ENCODE results near the gene ERLIN1.
A peak's percentile ranks its signal among the peaks of the same experiment; 100 is the strongest.

The ERLIN1 gene

GRCh38 chr10:100185364-100186252 is at the start of gene ERLIN1:
Gene ERLIN1 (minus strand): TSS chr10:100186029. CDS start chr10:100185626, 403 bp downstream.
- Histone ChIP-seq H3K9me3 (ENCODE audit: control insufficient read depth, insufficient read depth, low read length) (no peaks in the 10 kb centered on the region), H3K27ac (ENCODE audit: low read length) (no peak within 1 kb of the TSS), H3K36me3 (ENCODE audit: control insufficient read depth, insufficient read depth, low read length) (no peaks in the 10 kb centered on the region), H3K4me1 (ENCODE audit: control insufficient read depth, insufficient read depth, low read length) (peaks cover 2% of the 10 kb centered on the region), H3K4me3 (ENCODE audit: low read length) (peak within 1 kb of the TSS; percentile 75), H3K27me3 (ENCODE audit: control insufficient read depth, insufficient read depth, low read length) (no peaks in the 10 kb centered on the region)
- peak; percentile 73 for DNase-seq (ENCODE audit: low read depth, low spot score)
- WGBS (ENCODE audit: insufficient coverage, insufficient read length): no CpG with 5 or more reads among the region's 65 CpGs

DNA sequence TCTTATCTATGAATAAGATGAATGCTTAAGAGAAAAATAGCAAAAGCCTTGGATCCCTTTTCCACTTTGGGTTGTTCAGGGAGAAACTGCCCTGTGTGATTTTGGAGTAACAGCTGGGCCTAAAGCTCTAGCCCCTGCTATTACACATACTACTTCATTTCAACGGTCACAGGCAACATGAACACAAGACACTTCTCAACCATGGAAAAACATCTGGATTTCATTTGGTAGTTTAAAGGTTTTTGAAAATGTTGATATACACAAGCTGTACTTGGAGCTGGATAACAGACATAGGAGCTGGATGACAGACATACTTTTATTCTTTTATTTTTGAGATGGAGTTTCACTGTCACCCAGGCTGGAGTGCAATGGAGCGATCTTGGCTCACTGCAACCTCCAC is 46.3 kb upstream of the ERLIN1 start:
- Histone ChIP-seq H3K4me1 (ENCODE audit: control insufficient read depth, insufficient read depth, low read length) (no peaks in the 10 kb centered on the region), H3K4me3 (ENCODE audit: low read length) (no peak overlapping the region), H3K27ac (ENCODE audit: low read length) (no peak overlapping the region), H3K27me3 (ENCODE audit: control insufficient read depth, insufficient read depth, low read length) (no peaks in the 10 kb centered on the region), H3K36me3 (ENCODE audit: control insufficient read depth, insufficient read depth, low read length) (no peaks in the 10 kb centered on the region), H3K9me3 (ENCODE audit: control insufficient read depth, insufficient read depth, low read length) (no peaks in the 10 kb centered on the region)
- DNase-seq (ENCODE audit: low read depth, low spot score): no peak
- no CpG with 5 or more reads among the region's 2 CpGs for WGBS (ENCODE audit: insufficient coverage, insufficient read length)

DNA sequence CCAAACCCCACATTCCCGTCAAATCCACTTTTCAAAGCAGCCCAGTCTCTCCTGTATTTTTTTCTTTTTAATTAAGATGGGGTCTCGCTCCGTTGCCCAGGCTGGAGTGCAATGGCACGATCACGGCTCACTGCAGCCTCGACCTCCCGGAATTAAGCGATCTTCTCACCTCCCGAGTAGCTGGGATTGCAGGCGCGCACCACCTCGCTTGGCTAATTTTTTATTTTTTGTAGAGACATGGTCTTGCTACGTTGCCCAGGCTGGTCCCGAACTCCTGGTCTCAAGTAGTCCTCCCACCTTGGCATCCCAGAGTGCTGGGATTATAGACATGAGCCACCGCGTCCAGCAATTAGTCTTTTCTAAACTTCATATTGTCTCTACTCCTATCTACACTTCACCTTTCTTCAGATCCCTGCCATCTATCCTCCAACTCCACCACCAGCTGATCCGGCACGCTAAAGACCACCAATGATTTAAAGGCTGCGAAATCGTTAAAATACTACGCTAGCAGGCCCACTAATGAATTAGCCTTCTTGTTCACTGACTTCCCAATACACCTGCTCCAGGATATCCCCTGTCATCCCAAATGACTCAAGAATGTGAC is 44.1 kb upstream of the ERLIN1 start:
- peak overlapping the region; percentile 51; the same call in 1 of the 2 replicates for H3K4me3 ChIP-seq (ENCODE audit: low read length)
- H3K27me3 ChIP-seq (ENCODE audit: control insufficient read depth, insufficient read depth, low read length): no peaks in the 10 kb centered on the region
- no peak for DNase-seq (ENCODE audit: low read depth, low spot score)
- no peaks in the 10 kb centered on the region for H3K36me3 ChIP-seq (ENCODE audit: control insufficient read depth, insufficient read depth, low read length)
- H3K27ac ChIP-seq (ENCODE audit: low read length): no peak overlapping the region
- H3K4me1 ChIP-seq (ENCODE audit: control insufficient read depth, insufficient read depth, low read length): no peaks in the 10 kb centered on the region
- H3K9me3 ChIP-seq (ENCODE audit: control insufficient read depth, insufficient read depth, low read length): no peaks in the 10 kb centered on the region
- WGBS (ENCODE audit: insufficient coverage, insufficient read length): no CpG with 5 or more reads among the region's 21 CpGs

GRCh38 chr10:100223879-100224278 is 38.0 kb upstream of the ERLIN1 start:
- WGBS (ENCODE audit: insufficient coverage, insufficient read length): no CpG with 5 or more reads among the region's 5 CpGs
- no peak for DNase-seq (ENCODE audit: low read depth, low spot score)
- no peaks in the 10 kb centered on the region for H3K36me3 ChIP-seq (ENCODE audit: control insufficient read depth, insufficient read depth, low read length)
- no peak overlapping the region for H3K27ac ChIP-seq (ENCODE audit: low read length)
- no peaks in the 10 kb centered on the region for H3K9me3 ChIP-seq (ENCODE audit: control insufficient read depth, insufficient read depth, low read length)
- H3K4me3 ChIP-seq (ENCODE audit: low read length): no peak overlapping the region
- H3K27me3 ChIP-seq (ENCODE audit: control insufficient read depth, insufficient read depth, low read length): no peaks in the 10 kb centered on the region
- no peaks in the 10 kb centered on the region for H3K4me1 ChIP-seq (ENCODE audit: control insufficient read depth, insufficient read depth, low read length)

DNA sequence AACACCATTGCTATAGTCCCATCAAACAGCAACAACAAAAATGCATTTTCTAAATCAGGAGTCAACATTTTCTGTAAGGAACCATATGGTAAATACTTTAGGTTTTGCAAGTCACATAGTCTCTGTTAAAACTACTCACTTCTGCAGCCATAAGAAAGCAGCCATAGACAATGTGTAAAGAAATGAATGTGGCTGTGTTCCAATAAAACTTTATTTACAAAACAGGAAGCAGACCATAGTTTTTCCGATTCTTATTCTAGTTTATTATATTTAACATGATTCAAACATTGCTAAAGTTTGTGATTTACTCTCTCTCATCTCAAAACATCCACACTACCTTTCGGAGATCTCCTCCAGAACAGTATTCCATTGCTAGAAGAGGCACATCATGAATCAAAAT is 36.7 kb upstream of the ERLIN1 start:
- no peaks in the 10 kb centered on the region for H3K27me3 ChIP-seq (ENCODE audit: control insufficient read depth, insufficient read depth, low read length)
- no peaks in the 10 kb centered on the region for H3K9me3 ChIP-seq (ENCODE audit: control insufficient read depth, insufficient read depth, low read length)
- no peaks in the 10 kb centered on the region for H3K4me1 ChIP-seq (ENCODE audit: control insufficient read depth, insufficient read depth, low read length)
- no peak overlapping the region for H3K4me3 ChIP-seq (ENCODE audit: low read length)
- WGBS (ENCODE audit: insufficient coverage, insufficient read length): no CpG with 5 or more reads among the region's 2 CpGs
- no peaks in the 10 kb centered on the region for H3K36me3 ChIP-seq (ENCODE audit: control insufficient read depth, insufficient read depth, low read length)
- no peak overlapping the region for H3K27ac ChIP-seq (ENCODE audit: low read length)
- DNase-seq (ENCODE audit: low read depth, low spot score): no peak

- no peaks in the 10 kb centered on the region; the same call in 1 of the 2 replicates for H3K36me3 ChIP-seq (ENCODE audit: control insufficient read depth, insufficient read depth, low read length)
- H3K9me3 ChIP-seq (ENCODE audit: control insufficient read depth, insufficient read depth, low read length): no peaks in the 10 kb centered on the region
- no peaks in the 10 kb centered on the region for H3K27me3 ChIP-seq (ENCODE audit: control insufficient read depth, insufficient read depth, low read length)
- DNase-seq (ENCODE audit: low read depth, low spot score): no peak
- H3K4me1 ChIP-seq (ENCODE audit: control insufficient read depth, insufficient read depth, low read length): no peaks in the 10 kb centered on the region
- H3K4me3 ChIP-seq (ENCODE audit: low read length): no peak overlapping the region
- no CpG with 5 or more reads among the region's 2 CpGs for WGBS (ENCODE audit: insufficient coverage, insufficient read length)
- H3K27ac ChIP-seq (ENCODE audit: low read length): no peak overlapping the region
Observed at GRCh38 chr10:100216006-100216405, 30.2 kb upstream of the ERLIN1 start.

DNA sequence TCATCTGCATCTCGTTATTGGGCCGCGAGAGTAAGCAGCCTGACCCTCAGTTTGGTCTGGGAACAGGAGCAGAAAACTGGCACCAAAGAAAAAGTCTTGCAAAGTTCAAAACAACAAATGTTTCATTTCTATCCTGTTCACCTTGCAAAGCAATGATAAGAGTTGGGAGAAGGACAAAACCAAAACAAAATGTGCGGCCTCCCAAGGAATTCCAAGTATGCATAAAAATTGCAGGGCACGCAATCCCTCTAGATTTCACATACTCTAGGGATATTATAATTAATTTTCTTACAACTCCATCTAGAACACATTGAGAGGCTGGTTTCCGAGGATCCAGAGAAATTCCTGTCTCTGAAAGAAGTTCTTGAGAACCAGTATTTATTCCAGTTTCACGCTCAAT is 23.5 kb upstream of the ERLIN1 start:
- WGBS (ENCODE audit: insufficient coverage, insufficient read length): no CpG with 5 or more reads among the region's 7 CpGs
- H3K9me3 ChIP-seq (ENCODE audit: control insufficient read depth, insufficient read depth, low read length): no peaks in the 10 kb centered on the region
- H3K27me3 ChIP-seq (ENCODE audit: control insufficient read depth, insufficient read depth, low read length): no peaks in the 10 kb centered on the region
- H3K36me3 ChIP-seq (ENCODE audit: control insufficient read depth, insufficient read depth, low read length): no peaks in the 10 kb centered on the region; the same call in 1 of the 2 replicates
- H3K4me1 ChIP-seq (ENCODE audit: control insufficient read depth, insufficient read depth, low read length): no peaks in the 10 kb centered on the region
- H3K27ac ChIP-seq (ENCODE audit: low read length): no peak overlapping the region
- DNase-seq (ENCODE audit: low read depth, low spot score): no peak
- no peak overlapping the region for H3K4me3 ChIP-seq (ENCODE audit: low read length)

DNA sequence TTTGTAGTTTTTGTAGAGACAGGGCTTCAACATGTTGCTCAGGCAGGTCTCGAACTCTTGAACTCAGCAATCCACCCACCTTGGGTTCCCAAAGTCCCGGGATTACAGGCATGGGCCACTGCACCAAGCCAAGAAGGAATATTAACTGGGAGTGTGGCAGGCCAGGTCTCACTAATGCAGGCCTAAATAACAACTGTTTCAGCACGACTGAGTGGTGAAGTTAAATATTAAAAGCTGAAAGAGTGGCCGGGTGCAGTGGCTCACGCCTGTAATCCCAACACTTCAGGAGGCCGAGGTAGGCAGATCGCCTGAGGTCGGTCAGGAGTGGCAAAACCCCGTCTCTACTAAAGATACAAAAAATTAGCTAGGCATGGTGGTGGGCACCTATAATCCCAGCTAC is 22.4 kb upstream of the ERLIN1 start:
- no peak overlapping the region for H3K4me3 ChIP-seq (ENCODE audit: low read length)
- no peak overlapping the region for H3K27ac ChIP-seq (ENCODE audit: low read length)
- H3K36me3 ChIP-seq (ENCODE audit: control insufficient read depth, insufficient read depth, low read length): no peaks in the 10 kb centered on the region; the same call in 1 of the 2 replicates
- DNase-seq (ENCODE audit: low read depth, low spot score): no peak
- no peaks in the 10 kb centered on the region for H3K9me3 ChIP-seq (ENCODE audit: control insufficient read depth, insufficient read depth, low read length)
- H3K27me3 ChIP-seq (ENCODE audit: control insufficient read depth, insufficient read depth, low read length): no peaks in the 10 kb centered on the region
- no peaks in the 10 kb centered on the region for H3K4me1 ChIP-seq (ENCODE audit: control insufficient read depth, insufficient read depth, low read length)
- no CpG with 5 or more reads among the region's 9 CpGs for WGBS (ENCODE audit: insufficient coverage, insufficient read length)

GRCh38 chr10:100204370-100204769 is 18.5 kb upstream of the ERLIN1 start:
- Histone ChIP-seq H3K4me1 (ENCODE audit: control insufficient read depth, insufficient read depth, low read length) (no peaks in the 10 kb centered on the region), H3K27me3 (ENCODE audit: control insufficient read depth, insufficient read depth, low read length) (no peaks in the 10 kb centered on the region), H3K36me3 (ENCODE audit: control insufficient read depth, insufficient read depth, low read length) (peaks cover 4% of the 10 kb centered on the region; the same call in 1 of the 2 replicates), H3K9me3 (ENCODE audit: control insufficient read depth, insufficient read depth, low read length) (no peaks in the 10 kb centered on the region), H3K27ac (ENCODE audit: low read length) (no peak overlapping the region), H3K4me3 (ENCODE audit: low read length) (no peak overlapping the region)
- DNase-seq (ENCODE audit: low read depth, low spot score): no peak
- WGBS (ENCODE audit: insufficient coverage, insufficient read length): no CpG with 5 or more reads among the region's 2 CpGs

DNA sequence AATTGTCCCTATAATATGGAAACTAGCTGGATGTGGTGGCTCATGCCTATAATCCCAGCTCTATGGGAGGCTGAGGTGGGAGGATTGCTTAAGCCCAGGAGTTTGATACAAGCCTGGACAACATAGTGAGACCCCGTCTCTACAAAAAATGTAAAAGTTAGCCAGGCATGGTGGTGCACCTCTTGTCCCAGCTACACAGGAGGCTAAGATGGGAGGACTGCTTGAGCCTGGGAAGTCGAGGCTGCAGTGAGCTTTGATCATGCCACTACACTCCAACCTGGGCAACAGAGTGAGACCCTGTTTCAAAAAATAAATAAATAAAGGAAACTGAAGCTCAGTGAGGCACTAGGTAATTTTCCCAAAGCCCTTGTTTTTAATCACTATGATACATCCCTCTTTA is 15.7 kb upstream of the ERLIN1 start:
- H3K4me1 ChIP-seq (ENCODE audit: control insufficient read depth, insufficient read depth, low read length): no peaks in the 10 kb centered on the region
- H3K27me3 ChIP-seq (ENCODE audit: control insufficient read depth, insufficient read depth, low read length): no peaks in the 10 kb centered on the region
- WGBS (ENCODE audit: insufficient coverage, insufficient read length): no CpG with 5 or more reads among the region's 2 CpGs
- no peak overlapping the region for H3K27ac ChIP-seq (ENCODE audit: low read length)
- H3K36me3 ChIP-seq (ENCODE audit: control insufficient read depth, insufficient read depth, low read length): peaks cover 4% of the 10 kb centered on the region; the same call in 1 of the 2 replicates
- H3K4me3 ChIP-seq (ENCODE audit: low read length): no peak overlapping the region
- H3K9me3 ChIP-seq (ENCODE audit: control insufficient read depth, insufficient read depth, low read length): no peaks in the 10 kb centered on the region
- no peak for DNase-seq (ENCODE audit: low read depth, low spot score)

Data from iPS DF 6.9 (cell line).